Measurements from ENCODE around the gene OVOL3. TPM values are rescaled to one million over a fixed set of nuclear protein-coding genes. Genes with fewer than 3 reads are reported as not detected.

The OVOL3 gene
- total and polyA plus RNA-seq, 7 donors: not detected

- WGBS, 2 donors: 93 to 96% methylated on average over 6 of the region's 6 CpGs
- H3K27me3 ChIP-seq: no peaks in the 10 kb centered on the region
- no peak for TF ChIP-seq CTCF (IDR thresholded peaks at IDR 0.05)
- no peak for TF ChIP-seq POLR2AphosphoS5 (IDR thresholded peaks at IDR 0.05)
- no peak for TF ChIP-seq POLR2A (IDR thresholded peaks at IDR 0.05)
- TF ChIP-seq EP300 (IDR thresholded peaks at IDR 0.05): no peak
- H3K9me3 ChIP-seq: no peaks in the 10 kb centered on the region
- DNase-seq: no peak
- no peak overlapping the region for H3K4me3 ChIP-seq
- H3K4me1 ChIP-seq: no peaks in the 10 kb centered on the region
- intact Hi-C loops (cut with DNase I): no loop called here
- peak overlapping the region in 2 of 4 donors; percentile 34 to 40 for H3K27ac ChIP-seq
- H3K36me3 ChIP-seq: no peaks in the 10 kb centered on the region
Measured at GRCh38 chr19:36097036-36097435, 13.9 kb upstream of the OVOL3 start.

GRCh38 chr19:36099166-36099785, 11.7 kb upstream of the OVOL3 start:
- H3K27me3 ChIP-seq: no peaks in the 10 kb centered on the region
- no peak for DNase-seq
- H3K9me3 ChIP-seq: no peaks in the 10 kb centered on the region
- 92 to 95% methylated on average over 19 of the region's 19 CpGs for WGBS, 2 donors
- intact Hi-C loops (cut with DNase I): no loop called here
- H3K27ac ChIP-seq: no peak overlapping the region
- no peaks in the 10 kb centered on the region for H3K36me3 ChIP-seq
- H3K4me3 ChIP-seq: no peak overlapping the region
- TF ChIP-seq EP300 (IDR thresholded peaks at IDR 0.05) (no peak), CTCF (IDR thresholded peaks at IDR 0.05) (no peak), POLR2AphosphoS5 (IDR thresholded peaks at IDR 0.05) (no peak), POLR2A (IDR thresholded peaks at IDR 0.05) (no peak)
- no peaks in the 10 kb centered on the region for H3K4me1 ChIP-seq

GRCh38 chr19:36100476-36100875, 10.5 kb upstream of the OVOL3 start:
- H3K9me3 ChIP-seq: no peaks in the 10 kb centered on the region
- intact Hi-C loops (cut with DNase I): no loop called here
- no peak for DNase-seq
- H3K36me3 ChIP-seq: no peaks in the 10 kb centered on the region
- H3K27me3 ChIP-seq: no peaks in the 10 kb centered on the region
- TF ChIP-seq EP300 (IDR thresholded peaks at IDR 0.05) (no peak), POLR2AphosphoS5 (IDR thresholded peaks at IDR 0.05) (no peak), CTCF (IDR thresholded peaks at IDR 0.05) (no peak), POLR2A (IDR thresholded peaks at IDR 0.05) (no peak)
- no peaks in the 10 kb centered on the region for H3K4me1 ChIP-seq
- no peak overlapping the region for H3K27ac ChIP-seq
- WGBS, 2 donors: 86 to 87% methylated on average over 5 of the region's 5 CpGs
- no peak overlapping the region for H3K4me3 ChIP-seq

GRCh38 chr19:36101550-36102327, 9.2 kb upstream of the OVOL3 start:
- H3K36me3 ChIP-seq: peaks cover 0 to under 1% (median 0%) of the 10 kb centered on the region in 4 donors
- H3K4me3 ChIP-seq: no peak overlapping the region
- WGBS, 2 donors: 91 to 94% methylated on average over 27 of the region's 27 CpGs
- H3K27ac ChIP-seq: no peak overlapping the region
- no peaks in the 10 kb centered on the region for H3K27me3 ChIP-seq
- no peak for TF ChIP-seq POLR2AphosphoS5 (IDR thresholded peaks at IDR 0.05)
- no peak for TF ChIP-seq POLR2A (IDR thresholded peaks at IDR 0.05)
- no peak for TF ChIP-seq CTCF (IDR thresholded peaks at IDR 0.05)
- no peak for TF ChIP-seq EP300 (IDR thresholded peaks at IDR 0.05)
- no peaks in the 10 kb centered on the region for H3K9me3 ChIP-seq
- no peak for DNase-seq
- intact Hi-C loops (cut with DNase I): no loop called here
- no peaks in the 10 kb centered on the region for H3K4me1 ChIP-seq

Data from sigmoid colon (tissue), 7 donors.